HG03520 (cell line): ENCODE data around the gene CRISPLD2.
"Not testable (repeated sequence)": the region's sequence is repeated elsewhere in the genome, so short reads cannot be mapped to it uniquely, and the experiment has no call there.

Experiments used
- ATAC-seq: cut with Tn5 transposase; IDR thresholded peaks from one replicate; pipeline ENCODE4 v1.9.1; 2021; ENCODE audit warnings: mild to moderate bottlenecking, moderate library complexity; ENCODE audit not compliant: unreplicated experiment

Gene CRISPLD2

GRCh38 chr16:84821179-84821578 lies 1.4 kb downstream of the CRISPLD2 start:
- ATAC-seq, result no peak

- no peak for ATAC-seq
Observed at GRCh38 chr16:84821728-84822689, 2.2 kb downstream of the CRISPLD2 start.

GRCh38 chr16:84822990-84823389 lies 3.2 kb downstream of the CRISPLD2 start:
- ATAC-seq, result no peak

- no peak for ATAC-seq
Observed at GRCh38 chr16:84823484-84823883, 3.7 kb downstream of the CRISPLD2 start.

- ATAC-seq, result no peak
Observed at GRCh38 chr16:84823926-84824325, 4.1 kb downstream of the CRISPLD2 start.

- no peak for ATAC-seq
Observed at GRCh38 chr16:84825896-84826557, 6.2 kb downstream of the CRISPLD2 start.

- ATAC-seq, result no peak
Observed at GRCh38 chr16:84826558-84826941, 6.8 kb downstream of the CRISPLD2 start.

- no peak for ATAC-seq
Observed at GRCh38 chr16:84827131-84827574, 7.4 kb downstream of the CRISPLD2 start.

GRCh38 chr16:84827897-84828296 lies 8.1 kb downstream of the CRISPLD2 start:
- ATAC-seq, result no peak

GRCh38 chr16:84828322-84828721 lies 8.5 kb downstream of the CRISPLD2 start:
- no peak for ATAC-seq

- no peak for ATAC-seq
Observed at GRCh38 chr16:84829168-84829965, 9.6 kb downstream of the CRISPLD2 start.

- no peak for ATAC-seq
Observed at GRCh38 chr16:84830765-84831384, 11.1 kb downstream of the CRISPLD2 start.

- not testable (repeated sequence) for ATAC-seq
Observed at GRCh38 chr16:84831728-84832127, 11.9 kb downstream of the CRISPLD2 start.

GRCh38 chr16:84832488-84833143 lies 12.8 kb downstream of the CRISPLD2 start:
- no peak for ATAC-seq

GRCh38 chr16:84833144-84833500 lies 13.3 kb downstream of the CRISPLD2 start:
- no peak for ATAC-seq

- no peak for ATAC-seq
Observed at GRCh38 chr16:84833542-84834402, 14.0 kb downstream of the CRISPLD2 start.

- no peak for ATAC-seq
Observed at GRCh38 chr16:84834403-84834772, 14.6 kb downstream of the CRISPLD2 start.

GRCh38 chr16:84836234-84836647 lies 16.5 kb downstream of the CRISPLD2 start:
- ATAC-seq, result no peak

GRCh38 chr16:84836967-84837366 lies 17.2 kb downstream of the CRISPLD2 start:
- no peak for ATAC-seq
